NCI-H774 (cell line): Measurements from ENCODE around the gene SPDYE6.
"Not testable (repeated sequence)": the region's sequence is repeated elsewhere in the genome, so short reads cannot be mapped to it uniquely, and the experiment has no call there.

Experiments used
- DNase-seq: peaks from one replicate; lab custom pipeline; 2025; lab: John Stamatoyannopoulos, UW

The SPDYE6 gene

GRCh38 chr7:102356344-102356743 lies at the start of gene SPDYE6:
Gene SPDYE6, minus strand, starts transcription at chr7:102356444. Its CDS starts 421 bp downstream, at chr7:102356023.
- DNase-seq, result not testable (repeated sequence)

- DNase-seq, result not testable (repeated sequence)
Observed at GRCh38 chr7:102404862-102405188, 48.6 kb upstream of the SPDYE6 start.

GRCh38 chr7:102404005-102404861 lies 48.0 kb upstream of the SPDYE6 start:
- peak; percentile 13 for DNase-seq

- DNase-seq, result no peak
Observed at GRCh38 chr7:102403563-102403962, 47.3 kb upstream of the SPDYE6 start.

- no peak for DNase-seq
Observed at GRCh38 chr7:102400360-102400759, 44.1 kb upstream of the SPDYE6 start.

- no peak for DNase-seq
Observed at GRCh38 chr7:102398543-102398942, 42.3 kb upstream of the SPDYE6 start.

- no peak for DNase-seq
Observed at GRCh38 chr7:102396710-102397019, 40.4 kb upstream of the SPDYE6 start.

- DNase-seq, result peak; percentile 84
Observed at GRCh38 chr7:102395873-102396709, 39.8 kb upstream of the SPDYE6 start, which contains the start of gene PRKRIP1. Gene PRKRIP1, plus strand, starts transcription at chr7:102396363. Its CDS starts 49 bp downstream, at chr7:102396412.

GRCh38 chr7:102395592-102395872 lies 39.3 kb upstream of the SPDYE6 start:
- peak; percentile 25 for DNase-seq

DNA sequence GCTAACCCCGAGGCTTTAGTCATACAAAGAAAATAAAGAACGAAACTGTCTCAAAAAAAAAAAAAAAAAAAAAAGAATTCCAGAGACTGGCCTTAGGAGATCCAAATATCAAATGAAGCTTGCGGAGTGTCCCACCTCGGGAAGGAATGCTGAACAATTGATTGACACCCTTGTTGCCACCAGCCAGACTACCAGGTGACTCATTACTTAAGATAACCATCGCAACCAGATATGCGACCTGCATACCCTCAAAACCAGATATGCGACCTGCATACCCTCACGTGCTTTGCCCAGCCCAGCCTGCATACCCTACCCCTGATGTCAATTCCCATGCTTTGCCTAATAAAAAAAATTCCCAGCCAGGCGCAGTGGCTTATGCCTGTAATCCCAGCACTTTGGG lies 37.2 kb upstream of the SPDYE6 start:
- no peak for DNase-seq

DNA sequence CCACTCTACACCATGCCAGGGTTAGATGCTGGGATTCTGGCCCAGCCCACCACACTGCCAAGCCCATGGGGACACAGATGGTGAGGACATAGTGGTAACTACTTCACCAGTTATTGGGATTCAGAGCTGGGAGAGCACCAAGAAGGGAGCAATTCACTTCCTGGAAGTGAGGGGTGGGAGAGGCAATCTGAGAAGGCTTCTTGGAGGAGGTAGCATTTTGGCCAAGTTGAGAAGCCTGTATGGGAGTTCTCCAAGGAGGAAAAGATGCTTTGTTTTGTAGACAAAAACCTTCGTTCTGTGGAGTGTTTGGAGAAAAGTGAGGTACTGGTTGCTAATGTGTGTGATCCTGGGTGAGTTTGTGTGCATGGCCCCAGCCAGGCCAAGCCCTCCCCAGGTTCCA lies 36.1 kb upstream of the SPDYE6 start:
- DNase-seq, result no peak

GRCh38 chr7:102390697-102391484 lies 34.6 kb upstream of the SPDYE6 start:
- peak; percentile 41 for DNase-seq

- no peak for DNase-seq
Observed at GRCh38 chr7:102389810-102390209, 33.6 kb upstream of the SPDYE6 start.

DNA sequence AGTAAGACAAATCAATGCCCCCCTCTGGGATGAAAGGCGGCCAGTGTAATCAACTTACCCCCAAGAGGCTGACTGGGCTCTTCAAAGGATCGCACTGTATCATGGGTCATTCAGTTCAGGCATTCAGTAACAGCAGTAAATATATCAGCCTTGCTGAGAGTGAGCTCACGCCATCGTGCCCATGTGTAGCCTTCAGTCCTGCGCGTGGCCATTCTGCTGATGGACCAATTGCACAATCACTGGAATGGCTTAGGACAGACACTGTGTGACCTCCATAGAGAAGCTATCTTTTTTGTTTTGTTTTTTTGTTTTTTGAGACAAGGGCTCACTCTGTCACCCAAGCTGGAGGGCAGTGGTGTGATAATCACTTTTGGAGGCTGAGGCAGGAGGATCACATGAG lies 30.8 kb upstream of the SPDYE6 start:
- DNase-seq, result no peak

DNA sequence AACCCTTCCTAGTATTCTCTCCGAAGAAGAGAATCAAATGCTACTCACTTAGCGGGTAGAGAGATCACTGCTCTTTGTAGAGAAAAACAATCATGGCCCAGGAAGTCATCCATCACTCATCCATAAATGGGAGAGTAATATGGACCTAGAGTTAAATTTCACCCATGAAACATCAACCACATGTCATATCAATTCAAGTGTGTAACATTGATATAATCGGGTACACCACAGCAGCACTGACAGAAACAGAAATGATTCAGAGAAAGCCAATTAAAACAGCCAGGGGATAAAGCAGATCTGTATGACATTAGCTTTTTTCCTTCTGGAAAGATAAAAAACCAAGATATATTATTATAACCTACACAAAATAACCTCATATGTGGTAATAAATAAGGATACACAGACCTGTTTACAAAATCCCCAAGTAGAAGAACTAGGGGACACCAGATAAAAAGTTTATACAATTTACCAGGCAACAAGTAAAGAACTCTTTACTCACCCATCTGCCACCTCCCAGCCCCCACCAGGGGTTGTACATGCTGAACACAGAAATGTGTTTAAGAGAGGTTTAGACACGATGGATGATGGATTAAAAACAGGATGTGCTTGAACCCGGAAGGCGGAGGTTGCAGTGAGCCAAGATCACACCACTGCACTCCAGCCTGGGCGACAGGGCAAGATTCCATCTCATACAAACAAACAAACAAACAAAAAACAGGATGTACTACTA lies 25.6 kb upstream of the SPDYE6 start:
- not testable (repeated sequence) for DNase-seq

- DNase-seq, result not testable (repeated sequence)
Observed at GRCh38 chr7:102380837-102381236, 24.6 kb upstream of the SPDYE6 start.

DNA sequence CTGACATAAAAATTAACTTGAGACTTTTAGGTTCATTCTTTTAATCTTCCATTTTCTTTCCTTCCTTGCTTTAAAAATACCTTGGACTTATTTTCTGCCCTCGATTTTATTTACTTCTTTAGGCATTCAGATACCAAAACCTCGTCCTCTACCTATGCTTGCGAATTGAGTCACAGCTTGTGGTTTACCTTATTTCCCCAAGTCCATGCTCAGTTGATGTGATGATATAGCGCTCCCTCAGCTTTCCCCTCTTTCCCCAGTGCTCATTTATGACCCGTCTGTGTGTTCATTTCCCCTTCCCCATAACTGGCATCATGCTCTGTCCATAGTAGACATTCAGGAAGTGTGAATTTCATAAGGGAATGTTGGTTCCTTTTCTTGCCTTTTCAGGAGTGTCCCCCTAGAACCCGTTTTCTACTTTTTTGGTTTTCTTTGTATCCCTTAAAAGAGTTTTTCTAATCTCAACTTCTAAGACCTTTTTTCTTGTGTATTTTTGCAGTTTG lies 20.8 kb upstream of the SPDYE6 start:
- no peak for DNase-seq

- not testable (repeated sequence) for DNase-seq
Observed at GRCh38 chr7:102372796-102373195, 16.6 kb upstream of the SPDYE6 start.

GRCh38 chr7:102370038-102370437 lies 13.8 kb upstream of the SPDYE6 start:
- DNase-seq, result not testable (repeated sequence)

- not testable (repeated sequence) for DNase-seq
Observed at GRCh38 chr7:102365390-102365789, 9.1 kb upstream of the SPDYE6 start.

DNA sequence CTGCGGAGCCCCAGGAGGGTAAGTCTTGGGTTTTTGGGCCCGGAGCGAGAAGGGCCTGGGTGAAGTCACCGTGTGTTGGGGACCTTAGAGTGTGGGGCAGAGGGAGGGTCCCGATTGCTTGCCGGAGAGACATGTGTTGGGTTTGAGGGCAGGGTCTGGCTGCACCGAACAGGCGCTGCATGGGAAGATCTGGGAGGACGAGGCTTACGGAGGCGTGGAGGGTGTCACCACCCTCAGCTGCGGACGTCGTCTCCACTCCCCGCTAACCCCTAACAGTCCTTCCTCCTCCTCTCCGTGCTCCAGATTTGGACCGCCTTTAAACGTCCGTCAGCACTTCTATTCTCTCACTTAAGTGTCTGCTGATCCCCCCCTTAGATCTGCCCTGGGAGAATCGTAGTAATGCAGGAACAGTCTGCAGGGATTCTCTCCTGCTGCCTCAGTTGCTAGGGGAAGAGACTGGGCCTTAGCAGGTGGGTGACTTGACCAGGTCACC lies 8.2 kb upstream of the SPDYE6 start:
- DNase-seq, result not testable (repeated sequence)
